Gastrocnemius medialis (tissue), 4 donors: ENCODE measurements around the gene TMEM81. TPM values are rescaled to one million over a fixed set of nuclear protein-coding genes. Genes with fewer than 3 reads are reported as not detected.

Source experiments
- ATAC-seq, 2 donors: fragments of 150-250 bp; one replicate each; pipeline ENCODE4 v1.9.1; 2016
- DNase-seq, 2 donors: peaks; one replicate each; pipeline ENCODE4 v3.0.0-alpha.2; 2019
- H3K27ac ChIP-seq, 4 donors: fragments of 200-600 bp; sonication (generic); 1 replicate in 1 of 4; 2 replicates in 3 of 4; pipeline ENCODE4 v1.5.1; 2016 to 2018; ENCODE audit warnings: mild to moderate bottlenecking in 2 of 4, moderate library complexity in 1 of 4
- H3K27me3 ChIP-seq, 3 donors: fragments of 200-600 bp; sonication (generic) in 2 of 3; 1 replicate in 1 of 3; 2 replicates in 2 of 3; pipeline versions ENCODE4 v1.5.1 to v1.6.0; 2016 to 2019; ENCODE audit warnings: mild to moderate bottlenecking in 1 of 3, moderate library complexity in 1 of 3
- H3K36me3 ChIP-seq, 2 donors: fragments of 200-600 bp; sonication (generic) in 1 of 2; one replicate each; pipeline ENCODE4 v1.5.1; 2017 to 2018
- H3K4me1 ChIP-seq, 2 donors: fragments of 200-600 bp; sonication (generic) in 1 of 2; one replicate each; pipeline ENCODE4 v1.5.1; 2016 to 2017; ENCODE audit warnings: mild to moderate bottlenecking in 2 of 2
- H3K4me3 ChIP-seq, 4 donors: fragments of 200-600 bp; sonication (generic) in 3 of 4; 1 replicate in 1 of 4; 2 replicates in 3 of 4; pipeline ENCODE4 v1.5.1; 2016 to 2019; ENCODE audit warnings: mild to moderate bottlenecking in 2 of 4
- H3K9me3 ChIP-seq, 3 donors: fragments of 200-600 bp; sonication (generic) in 2 of 3; 1 replicate in 1 of 3; 2 replicates in 2 of 3; pipeline ENCODE4 v1.5.1; 2016 to 2019
- POLR2A ChIP-seq, 2 donors: fragments of 450-650 bp; IDR thresholded peaks; one replicate each; pipeline ENCODE4 v1.6.1; 2017; ENCODE audit warnings: antibody characterized with exemption in 2 of 2, mild to moderate bottlenecking in 2 of 2, moderate library complexity in 2 of 2
- in situ Hi-C, 4 donors: fragments of 200-750 bp; cut with MboI; loops; one replicate each; pipeline versions ENCODE4 v1.15.0 to v1.8.0; 2017; ENCODE audit warnings: low sequenced_read_pairs in 4 of 4
- intact Hi-C: fragments of 100-400 bp; cut with DNase I; formaldehyde crosslinking; loops from one replicate; pipeline ENCODE4 v1.15.1; 2023; ENCODE audit warnings: low total_unique reads
- total RNA-seq, 4 donors: library from RNA; depleted of rRNA; stranded (reverse); fragments of >200 nt; gene quantifications; one replicate each; pipeline versions ENCODE4 v1.1.0 to v1.2.3, GENCODE V29; 2016
- TF ChIP-seq, protein P1 (sequence below), 5 experiments: fragments of 450-650 bp in 3 of 5; fragments of 200-600 bp in 2 of 5; sonication (generic) in 2 of 5; IDR thresholded peaks in 4 of 5; conservative IDR thresholded peaks in 1 of 5; 1 replicate in 4 of 5; 2 replicates in 1 of 5; pipeline ENCODE4 v1.5.1; 2016 to 2019; ENCODE audit warnings: antibody characterized with exemption in 5 of 5, mild to moderate bottlenecking in 3 of 5, moderate library complexity in 3 of 5

TMEM81 gene
- total RNA-seq, 4 donors from 2014 or later = 3.3 to 6.1 (median 4.7) TPM

DNA sequence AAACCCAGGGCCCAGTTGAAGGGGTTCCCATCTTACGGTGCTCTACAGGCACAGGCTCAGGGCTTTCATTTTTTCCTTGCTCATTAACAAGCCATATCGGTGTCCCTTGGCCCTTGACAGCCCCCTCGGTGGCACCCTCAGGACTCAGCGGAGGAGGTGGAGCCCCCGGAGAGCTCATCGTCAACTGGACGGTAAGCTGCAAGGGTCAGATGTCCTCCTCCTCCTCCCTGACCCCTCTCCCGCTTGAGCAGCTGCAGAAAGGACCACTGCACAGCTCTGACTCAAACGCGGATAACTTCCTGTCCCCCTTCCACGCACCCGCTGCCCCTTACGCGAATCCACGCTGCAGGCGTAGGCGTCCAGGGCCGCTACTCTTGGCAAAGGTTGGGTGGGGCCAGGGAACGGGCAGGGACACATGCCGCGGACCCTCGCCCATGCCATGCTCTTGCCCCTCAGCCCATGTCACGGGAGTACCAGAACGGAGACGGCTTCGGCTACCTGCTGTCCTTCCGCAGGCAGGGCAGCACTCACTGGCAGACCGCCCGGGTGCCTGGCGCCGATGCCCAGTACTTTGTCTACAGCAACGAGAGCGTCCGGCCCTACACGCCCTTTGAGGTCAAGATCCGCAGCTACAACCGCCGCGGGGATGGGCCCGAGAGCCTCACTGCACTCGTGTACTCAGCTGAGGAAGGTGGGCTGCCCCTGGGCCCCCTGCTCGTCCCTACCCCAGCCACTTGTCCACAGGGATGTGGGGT, 14.7 kb downstream of the TMEM81 start:
- no peak overlapping the region for H3K4me3 ChIP-seq
- intact Hi-C loops (no loop called here), in situ Hi-C loops (loop anchor here in 1 of 4 donors (10.0 kb wide), 1 partner anchor 95 kb away; no protein-coding TSS in a partner anchor)
- H3K9me3 ChIP-seq = no peaks in the 10 kb centered on the region
- DNase-seq (no peak), ATAC-seq (no peak)
- no peaks in the 10 kb centered on the region for H3K36me3 ChIP-seq
- no peaks in the 10 kb centered on the region for H3K27me3 ChIP-seq
- H3K27ac ChIP-seq = no peak overlapping the region
- H3K4me1 ChIP-seq = no peaks in the 10 kb centered on the region
- no peak for TF ChIP-seq POLR2A (IDR thresholded peaks at IDR 0.05)
- TF ChIP-seq, protein P1, sequence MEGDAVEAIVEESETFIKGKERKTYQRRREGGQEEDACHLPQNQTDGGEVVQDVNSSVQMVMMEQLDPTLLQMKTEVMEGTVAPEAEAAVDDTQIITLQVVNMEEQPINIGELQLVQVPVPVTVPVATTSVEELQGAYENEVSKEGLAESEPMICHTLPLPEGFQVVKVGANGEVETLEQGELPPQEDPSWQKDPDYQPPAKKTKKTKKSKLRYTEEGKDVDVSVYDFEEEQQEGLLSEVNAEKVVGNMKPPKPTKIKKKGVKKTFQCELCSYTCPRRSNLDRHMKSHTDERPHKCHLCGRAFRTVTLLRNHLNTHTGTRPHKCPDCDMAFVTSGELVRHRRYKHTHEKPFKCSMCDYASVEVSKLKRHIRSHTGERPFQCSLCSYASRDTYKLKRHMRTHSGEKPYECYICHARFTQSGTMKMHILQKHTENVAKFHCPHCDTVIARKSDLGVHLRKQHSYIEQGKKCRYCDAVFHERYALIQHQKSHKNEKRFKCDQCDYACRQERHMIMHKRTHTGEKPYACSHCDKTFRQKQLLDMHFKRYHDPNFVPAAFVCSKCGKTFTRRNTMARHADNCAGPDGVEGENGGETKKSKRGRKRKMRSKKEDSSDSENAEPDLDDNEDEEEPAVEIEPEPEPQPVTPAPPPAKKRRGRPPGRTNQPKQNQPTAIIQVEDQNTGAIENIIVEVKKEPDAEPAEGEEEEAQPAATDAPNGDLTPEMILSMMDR (IDR thresholded peaks at IDR 0.05 in 4 of 5, conservative IDR thresholded peaks at IDR 0.05 in 1 of 5) = no peak

DNA sequence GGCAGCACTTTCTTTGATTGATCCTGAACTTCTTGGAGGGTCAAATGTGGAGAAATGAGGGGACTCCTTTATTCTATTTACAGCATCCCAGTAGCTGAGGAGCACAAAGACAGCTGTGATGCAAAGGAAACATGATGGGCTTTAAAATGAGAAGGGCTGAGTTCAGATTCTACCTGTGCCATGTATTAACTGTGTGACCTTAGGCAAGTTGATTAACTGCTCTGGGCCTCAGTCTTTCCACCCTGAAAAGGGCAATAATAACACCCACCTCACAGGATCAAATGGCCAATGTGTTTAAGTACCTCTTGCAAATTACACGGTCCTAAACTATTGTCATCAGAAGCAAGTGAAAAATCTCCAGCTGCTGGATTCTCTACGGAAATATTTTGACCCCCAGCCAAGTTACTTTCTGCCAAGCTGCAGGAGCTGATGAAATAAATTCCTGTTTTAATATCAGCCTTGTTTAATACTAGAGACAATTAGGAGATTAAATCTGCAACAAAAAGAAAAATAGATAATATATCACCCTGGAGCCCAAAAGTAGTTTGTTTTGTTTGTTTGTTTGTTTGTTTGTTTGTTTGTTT, 15.7 kb downstream of the TMEM81 start:
- Histone ChIP-seq H3K4me1 (no peaks in the 10 kb centered on the region), H3K4me3 (no peak overlapping the region), H3K36me3 (no peaks in the 10 kb centered on the region), H3K27ac (no peak overlapping the region), H3K9me3 (no peaks in the 10 kb centered on the region), H3K27me3 (no peaks in the 10 kb centered on the region)
- TF ChIP-seq, protein P1 (IDR thresholded peaks at IDR 0.05 in 4 of 5, conservative IDR thresholded peaks at IDR 0.05 in 1 of 5) = no peak
- TF ChIP-seq POLR2A (IDR thresholded peaks at IDR 0.05) = no peak
- in situ Hi-C loops (loop anchor here in 1 of 4 donors (10.0 kb wide), 1 partner anchor 94 kb away; no protein-coding TSS in a partner anchor), intact Hi-C loops (no loop called here)
- ATAC-seq (no peak), DNase-seq (no peak)

DNA sequence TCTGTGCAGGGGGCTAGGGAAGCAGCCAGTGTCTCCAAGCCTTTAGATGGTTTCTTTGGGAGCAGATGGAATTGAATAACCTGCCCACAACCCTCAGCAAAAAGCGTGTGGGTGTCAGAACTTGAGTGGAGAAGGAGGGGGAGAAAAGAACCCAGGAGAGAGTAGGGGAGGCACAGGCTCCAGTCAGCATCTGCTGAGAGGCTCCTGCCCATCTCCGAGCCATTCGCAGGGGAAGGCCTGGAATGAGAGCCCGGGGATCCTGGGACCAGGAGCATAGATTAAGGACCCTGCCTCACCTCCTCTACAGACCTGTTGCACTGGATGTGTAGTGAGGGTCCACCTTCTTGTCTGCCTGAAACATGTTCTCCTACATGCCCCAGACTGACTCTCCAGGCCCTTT, 16.3 kb downstream of the TMEM81 start:
- Histone ChIP-seq H3K27ac (no peak overlapping the region), H3K4me1 (no peaks in the 10 kb centered on the region), H3K36me3 (no peaks in the 10 kb centered on the region), H3K9me3 (no peaks in the 10 kb centered on the region), H3K27me3 (no peaks in the 10 kb centered on the region), H3K4me3 (no peak overlapping the region)
- DNase-seq (no peak), ATAC-seq (no peak)
- in situ Hi-C loops (loop anchor here in 1 of 4 donors (10.0 kb wide), 1 partner anchor 93 kb away; no protein-coding TSS in a partner anchor), intact Hi-C loops (no loop called here)
- TF ChIP-seq, protein P1 (IDR thresholded peaks at IDR 0.05 in 4 of 5, conservative IDR thresholded peaks at IDR 0.05 in 1 of 5) = no peak
- no peak for TF ChIP-seq POLR2A (IDR thresholded peaks at IDR 0.05)

DNA sequence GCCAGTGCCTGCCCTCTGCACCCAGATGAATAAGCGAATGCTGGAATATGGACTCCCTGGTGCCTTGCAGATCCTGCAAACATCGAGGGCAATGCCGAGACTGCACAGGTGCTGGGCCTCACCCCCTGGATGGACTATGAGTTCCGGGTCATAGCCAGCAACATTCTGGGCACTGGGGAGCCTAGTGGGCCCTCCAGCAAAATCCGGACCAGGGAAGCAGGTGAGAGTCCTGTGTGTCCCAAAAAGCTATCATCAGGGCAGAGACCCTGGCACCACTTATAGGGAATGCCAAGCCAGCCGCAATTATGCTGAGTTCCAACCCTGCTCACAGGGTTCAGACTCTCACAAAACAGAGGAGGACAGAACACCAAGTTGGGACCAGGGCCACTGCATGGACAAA, 17.2 kb downstream of the TMEM81 start:
- in situ Hi-C loops (loop anchor here in 1 of 4 donors (10.0 kb wide), 1 partner anchor 92 kb away; no protein-coding TSS in a partner anchor), intact Hi-C loops (no loop called here)
- Histone ChIP-seq H3K4me3 (no peak overlapping the region), H3K27me3 (no peaks in the 10 kb centered on the region), H3K4me1 (no peaks in the 10 kb centered on the region), H3K36me3 (no peaks in the 10 kb centered on the region), H3K27ac (no peak overlapping the region), H3K9me3 (no peaks in the 10 kb centered on the region)
- TF ChIP-seq, protein P1 (IDR thresholded peaks at IDR 0.05 in 4 of 5, conservative IDR thresholded peaks at IDR 0.05 in 1 of 5) = no peak
- no peak for TF ChIP-seq POLR2A (IDR thresholded peaks at IDR 0.05)
- no peak for ATAC-seq
- DNase-seq = no peak
